HEK293T (cell line): ENCODE results near the gene HINFP.

Experiments
- CTCF ChIA-PET: fragments of 350-600 bp; formaldehyde crosslinking; extraction: SDS; loops from one replicate; lab custom pipeline; 2021; ENCODE audit warnings: antibody characterized with exemption, inconsistent platforms; lab: Yijun Ruan, JAX
- POLR2A ChIA-PET: fragments of 350-600 bp; formaldehyde crosslinking; extraction: SDS; loops from one replicate; lab custom pipeline; 2020; ENCODE audit warnings: antibody characterized with exemption, inconsistent platforms; lab: Yijun Ruan, JAX
- DNase-seq: peaks from one replicate; pipeline ENCODE4 v3.0.0; 2012; ENCODE audit warnings: mixed read lengths; ENCODE audit errors: extremely low spot score
- ARNT ChIP-seq: fragments of 450-650 bp; IDR thresholded peaks from 2 replicates; pipeline ENCODE4 v1.6.1; 2017; ENCODE audit warnings: mild to moderate bottlenecking
- BHLHE40 ChIP-seq: fragments of 450-650 bp; IDR thresholded peaks from 2 replicates; pipeline ENCODE4 v1.6.1; 2016; ENCODE audit warnings: mild to moderate bottlenecking, moderate library complexity, borderline replicate concordance
- CTBP1 ChIP-seq: fragments of 450-650 bp; IDR thresholded peaks from 2 replicates; pipeline ENCODE4 v1.6.1; 2016; ENCODE audit warnings: borderline replicate concordance
- ELF4 ChIP-seq: fragments of 450-650 bp; IDR thresholded peaks from 2 replicates; pipeline ENCODE4 v1.6.1; 2017; ENCODE audit warnings: antibody characterized with exemption
- FOXA1 ChIP-seq: fragments of 450-650 bp; IDR thresholded peaks from 2 replicates; pipeline ENCODE4 v1.6.1; 2016; ENCODE audit warnings: mild to moderate bottlenecking
- FOXK2 ChIP-seq: fragments of 450-650 bp; IDR thresholded peaks from 2 replicates; pipeline ENCODE4 v1.6.1; 2016; ENCODE audit warnings: mild to moderate bottlenecking
- FOXM1 ChIP-seq: fragments of 450-650 bp; IDR thresholded peaks from 2 replicates; pipeline ENCODE4 v1.6.1; 2017; ENCODE audit warnings: mild to moderate bottlenecking, borderline replicate concordance
- HDGF ChIP-seq: fragments of 450-650 bp; IDR thresholded peaks from 2 replicates; pipeline ENCODE4 v1.6.1; 2017; ENCODE audit warnings: antibody characterized with exemption, borderline replicate concordance
- L3MBTL2 ChIP-seq: fragments of 450-650 bp; conservative IDR thresholded peaks from 2 replicates; pipeline ENCODE4 v1.6.1; 2016; ENCODE audit warnings: mild to moderate bottlenecking
- LEF1 ChIP-seq: fragments of 450-650 bp; IDR thresholded peaks from 2 replicates; pipeline ENCODE4 v1.6.1; 2017; ENCODE audit warnings: mild to moderate bottlenecking, borderline replicate concordance
- NFRKB ChIP-seq: fragments of 450-650 bp; IDR thresholded peaks from 2 replicates; pipeline ENCODE4 v1.6.1; 2016; ENCODE audit warnings: mild to moderate bottlenecking, moderate library complexity
- PKNOX1 ChIP-seq: fragments of 450-650 bp; IDR thresholded peaks from 2 replicates; pipeline ENCODE4 v1.6.1; 2016
- TARDBP ChIP-seq: fragments of 450-650 bp; IDR thresholded peaks from 2 replicates; pipeline ENCODE4 v1.6.1; 2016
- ZNF384 ChIP-seq: fragments of 450-650 bp; IDR thresholded peaks from 2 replicates; pipeline ENCODE4 v1.6.1; 2016

HINFP gene

GRCh38 chr11:119121008-119121810, at the start of gene HINFP:
Gene HINFP, plus strand, starts transcription at chr11:119121580. Its CDS starts 5,365 bp downstream, at chr11:119126945.
- ChIA-PET CTCF (interaction anchor here (0.6 to 1.4 kb wide), 2 partner anchors 15 to 185 kb away, joined by 3 to 4 read pairs; partner anchors contain the start of gene C2CD2L), POLR2A (interaction anchor here (0.7 to 3.6 kb wide), 16 partner anchors 10 to 217 kb away, joined by 3 to 67 read pairs (median 4); partner anchors contain the start of genes ABCG4, C2CD2L, DPAGT1 and HMBS)
- TF ChIP-seq FOXM1 (no peak), PKNOX1 (peak; percentile 99), NFRKB (no peak), L3MBTL2 (peak; percentile 96), ELF4 (peak; percentile 63), TARDBP (peak; percentile 67), CTBP1 (no peak)
- peak; percentile 99 for DNase-seq

- CTCF ChIA-PET, result no interaction called here
- POLR2A ChIA-PET, result interaction anchor here (2.2 kb wide), 2 partner anchors 10 to 17 kb away, joined by 11 read pairs; partner anchors contain the start of gene VPS11
Measured at GRCh38 chr11:119077839-119078238, 43.5 kb upstream of the HINFP start.

GRCh38 chr11:119078675-119079420, 42.5 kb upstream of the HINFP start:
- DNase-seq, result no peak
- ChIA-PET POLR2A (interaction anchor here (2.2 kb wide), 2 partner anchors 11 to 16 kb away, joined by 11 read pairs; partner anchors contain the start of gene VPS11), CTCF (no interaction called here)
- no peak for TF ChIP-seq FOXK2
- no peak for TF ChIP-seq ARNT
- no peak for TF ChIP-seq FOXA1
- no peak for TF ChIP-seq ZNF384
- no peak for TF ChIP-seq LEF1
- TF ChIP-seq HDGF, result no peak
- no peak for TF ChIP-seq BHLHE40
- TF ChIP-seq FOXM1, result no peak
- TF ChIP-seq PKNOX1, result no peak
- no peak for TF ChIP-seq NFRKB

More at GRCh38 chr11:119077839-119078238, 43.5 kb upstream of the HINFP start:
- TF ChIP-seq FOXA1 (no peak), HDGF (no peak)
- no peak for DNase-seq

- ChIA-PET CTCF (no interaction called here), POLR2A (interaction anchor here (1.4 to 3.0 kb wide), 3 partner anchors 11 to 14 kb away, joined by 3 to 14 read pairs (median 8); partner anchors contain the start of gene VPS11)
- TF ChIP-seq FOXM1 (no peak), ZNF384 (no peak)
- DNase-seq, result no peak
Measured at GRCh38 chr11:119081682-119082260, 39.6 kb upstream of the HINFP start.

- POLR2A ChIA-PET, result interaction anchor here (0.9 to 3.4 kb wide), 17 partner anchors 9 to 253 kb away, joined by 3 to 47 read pairs (median 4); partner anchors contain the start of genes C2CD2L, CBL, DPAGT1 and HINFP
- peak; percentile 90 for DNase-seq
- no peak for TF ChIP-seq FOXM1
- peak; percentile 53; the same call in 1 of the 2 replicates for TF ChIP-seq PKNOX1
- TF ChIP-seq TARDBP, result no peak
- TF ChIP-seq L3MBTL2, result peak; percentile 90
- peak; percentile 99 for TF ChIP-seq ZNF384
- 0 out of 2 replicates have a peak, but pooled peaks have one; percentile 32 for TF ChIP-seq ELF4
- CTCF ChIA-PET, result interaction anchor here (0.5 to 1.0 kb wide), 6 partner anchors 8 to 236 kb away, joined by 3 read pairs; partner anchors contain the start of gene DPAGT1
Measured at GRCh38 chr11:119084663-119085436, 36.5 kb upstream of the HINFP start, which contains the start of gene HMBS. Gene HMBS, plus strand, starts transcription at chr11:119084881. Its CDS starts 153 bp downstream, at chr11:119085034.
